GM06990 (cell line): ENCODE results near the gene DBH.

ENCODE experiments used
- DNase-seq: peaks from one replicate; pipeline ENCODE4 v3.0.0-alpha.2; 2011; ENCODE audit not compliant: insufficient read length; ENCODE audit errors: extremely low read depth
- H3K27me3 ChIP-seq: replicated peaks from 2 replicates; pipeline ENCODE4 v1.6.0; 2011; ENCODE audit warnings: low read length; ENCODE audit not compliant: control insufficient read depth, insufficient read depth
- H3K36me3 ChIP-seq: 2 replicates; pipeline ENCODE4 v1.5.1; 2011; ENCODE audit warnings: low read length; ENCODE audit not compliant: control insufficient read depth, insufficient read depth
- H3K4me3 ChIP-seq: replicated peaks from 2 replicates; pipeline ENCODE4 v1.5.1; 2011; ENCODE audit warnings: low read depth, mild to moderate bottlenecking, control low read depth, low read length
- CTCF ChIP-seq: IDR thresholded peaks from 2 replicates; pipeline ENCODE4 v1.5.1; 2011; ENCODE audit warnings: low read length, control low read depth, mild to moderate bottlenecking, inconsistent platforms; ENCODE audit not compliant: insufficient read depth, poor library complexity, severe bottlenecking

The DBH gene

GRCh38 chr9:133601746-133602145 lies 34.4 kb upstream of the DBH start:
- no peaks in the 10 kb centered on the region; the same call in 1 of the 2 replicates for H3K27me3 ChIP-seq
- TF ChIP-seq CTCF = no peak
- H3K4me3 ChIP-seq = no peak overlapping the region
- no peaks in the 10 kb centered on the region; the same call in 1 of the 2 replicates for H3K36me3 ChIP-seq
- no peak for DNase-seq

- no peak overlapping the region for H3K4me3 ChIP-seq
- no peak for TF ChIP-seq CTCF
- no peaks in the 10 kb centered on the region; the same call in 1 of the 2 replicates for H3K27me3 ChIP-seq
- DNase-seq = no peak
- no peaks in the 10 kb centered on the region; the same call in 1 of the 2 replicates for H3K36me3 ChIP-seq
Measured at GRCh38 chr9:133602277-133602676, 33.9 kb upstream of the DBH start.

GRCh38 chr9:133603135-133603927 lies 32.8 kb upstream of the DBH start:
- TF ChIP-seq CTCF = no peak
- Histone ChIP-seq H3K4me3 (no peak overlapping the region), H3K27me3 (no peaks in the 10 kb centered on the region; the same call in 1 of the 2 replicates), H3K36me3 (no peaks in the 10 kb centered on the region; the same call in 1 of the 2 replicates)
- no peak for DNase-seq

- TF ChIP-seq CTCF = peak; percentile 10
- H3K4me3 ChIP-seq = no peak overlapping the region
- no peak for DNase-seq
- H3K36me3 ChIP-seq = no peaks in the 10 kb centered on the region; the same call in 1 of the 2 replicates
- H3K27me3 ChIP-seq = no peaks in the 10 kb centered on the region; the same call in 1 of the 2 replicates
Measured at GRCh38 chr9:133604214-133604613, 31.9 kb upstream of the DBH start.

- no peak for DNase-seq
- TF ChIP-seq CTCF = no peak
- H3K27me3 ChIP-seq = no peaks in the 10 kb centered on the region; the same call in 1 of the 2 replicates
Measured at GRCh38 chr9:133604856-133605255, 31.3 kb upstream of the DBH start.

More at GRCh38 chr9:133604856-133605255, 31.3 kb upstream of the DBH start:
- no peaks in the 10 kb centered on the region for H3K36me3 ChIP-seq
- no peak overlapping the region for H3K4me3 ChIP-seq
